ENCODE data around the gene EXOC1L. TPM values are rescaled to one million over a fixed set of nuclear protein-coding genes. Genes with fewer than 3 reads are reported as not detected.

Gene EXOC1L
- total RNA-seq, 1 experiment from 2014 or later: not detected

- Histone ChIP-seq H3K9ac (ENCODE audit: low read length) (no peak overlapping the region), H2AFZ (ENCODE audit: low read depth, low read length, poor library complexity, severe bottlenecking) (no peak overlapping the region), H3K4me1 (ENCODE audit: control insufficient read depth in 1 of 2, insufficient read depth in 2 of 2, low read length in 2 of 2) (no peaks in the 10 kb centered on the region), H3K36me3 (ENCODE audit: control insufficient read depth in 1 of 2, insufficient read depth in 2 of 2, low read length in 2 of 2) (peaks cover 3 to 7% of the 10 kb centered on the region in 2 experiments; a peak in 3 of 4 replicates), H3K4me3 (replicated peaks in 1 of 2; ENCODE audit: low read depth in 1 of 2, low read length in 2 of 2) (no peak overlapping the region), H3K79me2 (ENCODE audit: insufficient read depth, low read length) (no peaks in the 10 kb centered on the region), H3K27ac (ENCODE audit: low read depth, low read length) (no peak overlapping the region), H4K20me1 (ENCODE audit: insufficient read depth) (no peaks in the 10 kb centered on the region), H3K9me3 (ENCODE audit: control insufficient read depth in 1 of 2, insufficient read depth in 1 of 2, low read depth in 1 of 2, low read length in 2 of 2) (no peaks in the 10 kb centered on the region), H3K4me2 (ENCODE audit: low read length) (no peak overlapping the region), H3K27me3 (ENCODE audit: insufficient read depth, low read length) (no peaks in the 10 kb centered on the region), H3K9me2 (ENCODE audit: insufficient read depth) (no peaks in the 10 kb centered on the region)
- TF ChIP-seq EZH2phosphoT487 (IDR thresholded peaks at IDR 0.05; ENCODE audit: borderline replicate concordance) (no peak), ATF3 (IDR thresholded peaks at IDR 0.05) (no peak), SRF (IDR thresholded peaks at IDR 0.05; ENCODE audit: low read depth) (no peak), MAX (IDR thresholded peaks at IDR 0.05) (no peak), TCF7L2 (IDR thresholded peaks at IDR 0.05; ENCODE audit: borderline replicate concordance, extremely low read depth, insufficient read depth, insufficient read length) (no peak), YY1 (IDR thresholded peaks at IDR 0.05; ENCODE audit: extremely low read depth, insufficient replicate concordance, low read depth, low read length) (no peak), CEBPB (IDR thresholded peaks at IDR 0.05; ENCODE audit: low read depth) (no peak), POLR2A (IDR thresholded peaks at IDR 0.05; ENCODE audit: borderline replicate concordance, extremely low read depth, insufficient read depth, insufficient read length) (no peak), JUND (IDR thresholded peaks at IDR 0.05) (no peak), POLR2AphosphoS5 (IDR thresholded peaks at IDR 0.05; ENCODE audit: low read depth, low read length) (no peak), ZBTB33 (IDR thresholded peaks at IDR 0.05; ENCODE audit: extremely low read depth, insufficient replicate concordance, low read length) (no peak), SIN3A (IDR thresholded peaks at IDR 0.05; ENCODE audit: low read depth) (no peak), ZFX (IDR thresholded peaks at IDR 0.05) (no peak), RAD21 (IDR thresholded peaks at IDR 0.05; ENCODE audit: low read depth) (no peak), EZH2 (IDR thresholded peaks at IDR 0.05) (no peak), CTCF (IDR thresholded peaks at IDR 0.05 in 2 of 3, conservative IDR thresholded peaks at IDR 0.05 in 1 of 3; ENCODE audit: borderline replicate concordance in 1 of 3, insufficient read depth in 1 of 3, low read depth in 2 of 3, low read length in 2 of 3) (no peak), CBX3 (IDR thresholded peaks at IDR 0.05; ENCODE audit: low read depth) (no peak)
- DNase-seq (ENCODE audit: low read depth, low spot score) (no peak), ATAC-seq (no peak)
- no TSS peak for BruUV-seq (replicated peaks)
- ChIA-PET CTCF (no interaction called here), POLR2A (no interaction called here), RAD21 (ENCODE audit: low non-redundant PET in 1 of 2, low total read pairs in 2 of 2, uncharacterized antibody in 2 of 2, unreplicated experiment in 2 of 2) (no interaction called here)
- intact Hi-C loops (cut with micrococcal nuclease): no loop called here
Observed at GRCh38 chr4:55884093-55884850, 64.7 kb downstream of the EXOC1L start.

All from HCT116 (cell line).